ENCODE measurements around the gene CREBBP. TPM values are rescaled to one million over a fixed set of nuclear protein-coding genes. Genes with fewer than 3 reads are reported as not detected.

The CREBBP gene
- total and polyA plus RNA-seq, 9 donors, result 35.6 to 94.5 (median 78.3) TPM

- Histone ChIP-seq H3K4me3 (no peak overlapping the region), H3K9me3 (no peaks in the 10 kb centered on the region), H3K27me3 (no peaks in the 10 kb centered on the region), H3K36me3 (no peaks in the 10 kb centered on the region), H3K4me1 (ENCODE audit: insufficient read depth) (peaks cover 33% of the 10 kb centered on the region), H3K27ac (no peak overlapping the region)
- DNase-seq, result no peak
- intact Hi-C loops (cut with DNase I), result loop anchor here in 1 of 4 donors (10.0 kb wide), 1 partner anchor 54 kb away; no protein-coding TSS in a partner anchor
- TF ChIP-seq, protein P1, sequence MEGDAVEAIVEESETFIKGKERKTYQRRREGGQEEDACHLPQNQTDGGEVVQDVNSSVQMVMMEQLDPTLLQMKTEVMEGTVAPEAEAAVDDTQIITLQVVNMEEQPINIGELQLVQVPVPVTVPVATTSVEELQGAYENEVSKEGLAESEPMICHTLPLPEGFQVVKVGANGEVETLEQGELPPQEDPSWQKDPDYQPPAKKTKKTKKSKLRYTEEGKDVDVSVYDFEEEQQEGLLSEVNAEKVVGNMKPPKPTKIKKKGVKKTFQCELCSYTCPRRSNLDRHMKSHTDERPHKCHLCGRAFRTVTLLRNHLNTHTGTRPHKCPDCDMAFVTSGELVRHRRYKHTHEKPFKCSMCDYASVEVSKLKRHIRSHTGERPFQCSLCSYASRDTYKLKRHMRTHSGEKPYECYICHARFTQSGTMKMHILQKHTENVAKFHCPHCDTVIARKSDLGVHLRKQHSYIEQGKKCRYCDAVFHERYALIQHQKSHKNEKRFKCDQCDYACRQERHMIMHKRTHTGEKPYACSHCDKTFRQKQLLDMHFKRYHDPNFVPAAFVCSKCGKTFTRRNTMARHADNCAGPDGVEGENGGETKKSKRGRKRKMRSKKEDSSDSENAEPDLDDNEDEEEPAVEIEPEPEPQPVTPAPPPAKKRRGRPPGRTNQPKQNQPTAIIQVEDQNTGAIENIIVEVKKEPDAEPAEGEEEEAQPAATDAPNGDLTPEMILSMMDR (IDR thresholded peaks at IDR 0.05), result no peak
- TF ChIP-seq EP300 (IDR thresholded peaks at IDR 0.05) (no peak), POLR2A (IDR thresholded peaks at IDR 0.05) (no peak)
Observed at GRCh38 chr16:3858801-3859200, 21.7 kb downstream of the CREBBP start.

GRCh38 chr16:3857189-3858043 lies 23.1 kb downstream of the CREBBP start:
- whole genome bisulfite sequencing, 3 donors, result 37 to 42% (median 41%) methylated on average over 12 of the region's 12 CpGs
- peak overlapping the region in 1 of 2 donors; percentile 52 for H3K27ac ChIP-seq
- DNase-seq, result peak in 2 of 5 donors; percentile 27 to 64
- intact Hi-C loops (cut with DNase I), result loop anchor here in 1 of 4 donors (10.0 kb wide), 1 partner anchor 53 kb away; no protein-coding TSS in a partner anchor
- TF ChIP-seq, protein P1 (IDR thresholded peaks at IDR 0.05), result no peak
- TF ChIP-seq POLR2A (IDR thresholded peaks at IDR 0.05), result no peak
- TF ChIP-seq EP300 (IDR thresholded peaks at IDR 0.05), result no peak
- no peak overlapping the region for H3K4me3 ChIP-seq
- H3K4me1 ChIP-seq (ENCODE audit: insufficient read depth), result peaks cover 34% of the 10 kb centered on the region
- H3K9me3 ChIP-seq, result no peaks in the 10 kb centered on the region
- H3K36me3 ChIP-seq, result no peaks in the 10 kb centered on the region
- H3K27me3 ChIP-seq, result no peaks in the 10 kb centered on the region

DNA sequence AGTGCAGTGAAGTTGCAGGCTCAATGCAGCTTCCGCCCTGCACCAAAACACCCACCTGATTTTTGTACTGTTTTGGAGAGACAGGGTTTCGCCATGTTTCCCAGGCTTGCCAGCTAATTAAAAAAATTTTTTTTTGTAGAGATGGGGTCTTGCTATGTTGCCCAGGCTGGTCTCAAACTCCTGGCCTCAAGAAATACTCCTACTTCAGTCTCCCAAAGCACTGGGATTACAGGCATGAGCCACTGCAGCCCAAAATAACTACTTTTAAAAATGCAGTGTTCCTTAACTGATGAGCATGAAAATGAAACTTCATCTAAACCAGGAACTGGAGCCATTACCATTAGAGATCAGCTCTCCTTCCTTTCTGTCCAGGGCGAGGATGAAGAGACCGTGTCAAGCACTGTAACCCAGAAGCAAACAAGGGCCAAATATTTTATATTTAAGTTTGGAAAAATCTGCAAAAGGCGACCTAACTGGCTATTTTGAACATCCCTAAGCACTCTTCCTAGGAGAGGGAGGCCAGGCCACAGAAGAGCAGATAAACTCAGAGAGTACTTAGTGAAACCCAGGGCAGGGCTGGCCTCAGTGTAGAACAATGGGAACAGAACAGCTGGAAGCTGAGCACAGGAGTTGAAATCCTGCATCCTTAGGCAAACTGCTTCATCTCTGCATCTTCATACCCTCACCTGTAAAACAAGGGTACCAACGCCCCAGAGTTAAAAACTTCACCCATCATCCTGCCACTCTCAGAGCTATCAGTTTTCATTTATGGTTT lies 24.0 kb downstream of the CREBBP start:
- no peak for DNase-seq
- Histone ChIP-seq H3K9me3 (no peaks in the 10 kb centered on the region), H3K4me3 (no peak overlapping the region), H3K27ac (peak overlapping the region in 1 of 2 donors; percentile 52), H3K36me3 (no peaks in the 10 kb centered on the region), H3K27me3 (no peaks in the 10 kb centered on the region), H3K4me1 (ENCODE audit: insufficient read depth) (peaks cover 29% of the 10 kb centered on the region)
- 50 to 55% (median 51%) methylated on average over 6 of the region's 6 CpGs for WGBS, 3 donors
- TF ChIP-seq EP300 (IDR thresholded peaks at IDR 0.05) (no peak), POLR2A (IDR thresholded peaks at IDR 0.05) (no peak)
- TF ChIP-seq, protein P1 (IDR thresholded peaks at IDR 0.05), result no peak
- intact Hi-C loops (cut with DNase I), result loop anchor here in 1 of 4 donors (10.0 kb wide), 1 partner anchor 52 kb away; no protein-coding TSS in a partner anchor

GRCh38 chr16:3854750-3855541 lies 25.6 kb downstream of the CREBBP start:
- H3K27me3 ChIP-seq, result no peaks in the 10 kb centered on the region
- TF ChIP-seq POLR2A (IDR thresholded peaks at IDR 0.05) (no peak), EP300 (IDR thresholded peaks at IDR 0.05) (no peak)
- TF ChIP-seq, protein P1 (IDR thresholded peaks at IDR 0.05), result no peak
- H3K36me3 ChIP-seq, result no peaks in the 10 kb centered on the region
- H3K4me1 ChIP-seq (ENCODE audit: insufficient read depth), result peaks cover 28% of the 10 kb centered on the region
- no peak for DNase-seq
- no peak overlapping the region for H3K4me3 ChIP-seq
- H3K27ac ChIP-seq, result no peak overlapping the region
- 73 to 79% (median 78%) methylated on average over 19 of the region's 19 CpGs for WGBS, 3 donors
- intact Hi-C loops (cut with DNase I), result loop anchor here in 1 of 4 donors (10.0 kb wide), 1 partner anchor 50 kb away; no protein-coding TSS in a partner anchor
- no peaks in the 10 kb centered on the region for H3K9me3 ChIP-seq
